Measurements from ENCODE around the gene PRMT5. TPM values are rescaled to one million over a fixed set of nuclear protein-coding genes. Genes with fewer than 3 reads are reported as not detected.
A peak's percentile ranks its signal among the peaks of the same experiment; 100 is the strongest.

The PRMT5 gene
- total RNA-seq, 4 donors from 2014 or later: 42.9 to 53.2 (median 48.3) TPM

DNA sequence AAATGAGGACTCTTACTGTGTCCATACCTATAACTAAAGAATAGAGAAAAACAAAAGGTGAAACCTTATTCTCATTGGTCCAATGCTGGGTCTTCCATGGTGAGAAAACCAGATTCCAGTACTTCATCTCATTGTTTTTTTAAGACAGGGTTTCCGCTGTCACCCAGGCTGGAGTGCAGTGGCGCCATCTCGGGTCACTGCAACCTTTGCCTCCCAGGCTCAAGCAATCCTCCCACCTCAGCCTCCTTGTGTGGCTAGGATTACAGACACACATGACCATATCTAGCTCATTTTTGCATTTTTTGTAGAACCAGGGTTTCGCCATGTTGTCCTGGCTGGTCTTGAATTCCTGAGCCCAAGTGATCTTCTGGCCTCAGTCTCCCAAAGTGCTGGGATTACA lies 23.5 kb downstream of the PRMT5 start:
- no peak for DNase-seq (ENCODE audit: low spot score in 2 of 2)
- WGBS, 2 donors: 94 to 95% methylated on average over 4 of the region's 4 CpGs
- no peak for TF ChIP-seq POLR2A (IDR thresholded peaks at IDR 0.05)
- TF ChIP-seq, protein P1, sequence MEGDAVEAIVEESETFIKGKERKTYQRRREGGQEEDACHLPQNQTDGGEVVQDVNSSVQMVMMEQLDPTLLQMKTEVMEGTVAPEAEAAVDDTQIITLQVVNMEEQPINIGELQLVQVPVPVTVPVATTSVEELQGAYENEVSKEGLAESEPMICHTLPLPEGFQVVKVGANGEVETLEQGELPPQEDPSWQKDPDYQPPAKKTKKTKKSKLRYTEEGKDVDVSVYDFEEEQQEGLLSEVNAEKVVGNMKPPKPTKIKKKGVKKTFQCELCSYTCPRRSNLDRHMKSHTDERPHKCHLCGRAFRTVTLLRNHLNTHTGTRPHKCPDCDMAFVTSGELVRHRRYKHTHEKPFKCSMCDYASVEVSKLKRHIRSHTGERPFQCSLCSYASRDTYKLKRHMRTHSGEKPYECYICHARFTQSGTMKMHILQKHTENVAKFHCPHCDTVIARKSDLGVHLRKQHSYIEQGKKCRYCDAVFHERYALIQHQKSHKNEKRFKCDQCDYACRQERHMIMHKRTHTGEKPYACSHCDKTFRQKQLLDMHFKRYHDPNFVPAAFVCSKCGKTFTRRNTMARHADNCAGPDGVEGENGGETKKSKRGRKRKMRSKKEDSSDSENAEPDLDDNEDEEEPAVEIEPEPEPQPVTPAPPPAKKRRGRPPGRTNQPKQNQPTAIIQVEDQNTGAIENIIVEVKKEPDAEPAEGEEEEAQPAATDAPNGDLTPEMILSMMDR (IDR thresholded peaks at IDR 0.05): no peak
- no peak overlapping the region for H3K4me3 ChIP-seq (ENCODE audit: low read depth, poor library complexity, severe bottlenecking)
- intact Hi-C loops (cut with DNase I; ENCODE audit: low total_unique reads): no loop called here

DNA sequence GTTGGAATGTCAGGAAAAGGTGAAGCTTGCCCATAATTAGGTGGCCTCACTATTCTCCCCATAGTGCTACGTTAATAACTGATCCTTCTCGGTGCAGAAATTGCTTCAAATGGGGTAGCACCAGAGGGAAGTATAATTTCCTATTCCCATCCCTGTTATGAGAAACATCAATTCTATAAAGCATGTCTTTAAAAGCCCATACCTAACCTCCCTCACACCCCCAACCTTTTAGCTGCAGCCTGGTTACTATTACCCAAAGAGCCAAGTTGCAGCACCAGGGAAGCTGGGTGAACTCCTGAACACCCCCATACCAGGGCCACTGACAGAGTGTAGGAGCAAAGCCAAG lies 25.5 kb downstream of the PRMT5 start:
- no peak for TF ChIP-seq POLR2A (IDR thresholded peaks at IDR 0.05)
- TF ChIP-seq, protein P1 (IDR thresholded peaks at IDR 0.05): no peak
- DNase-seq (ENCODE audit: low spot score in 2 of 2): no peak
- intact Hi-C loops (cut with DNase I; ENCODE audit: low total_unique reads): no loop called here
- WGBS, 2 donors: 41 to 60% methylated on average over 2 of the region's 2 CpGs
- H3K4me3 ChIP-seq (ENCODE audit: low read depth, poor library complexity, severe bottlenecking): no peak overlapping the region

DNA sequence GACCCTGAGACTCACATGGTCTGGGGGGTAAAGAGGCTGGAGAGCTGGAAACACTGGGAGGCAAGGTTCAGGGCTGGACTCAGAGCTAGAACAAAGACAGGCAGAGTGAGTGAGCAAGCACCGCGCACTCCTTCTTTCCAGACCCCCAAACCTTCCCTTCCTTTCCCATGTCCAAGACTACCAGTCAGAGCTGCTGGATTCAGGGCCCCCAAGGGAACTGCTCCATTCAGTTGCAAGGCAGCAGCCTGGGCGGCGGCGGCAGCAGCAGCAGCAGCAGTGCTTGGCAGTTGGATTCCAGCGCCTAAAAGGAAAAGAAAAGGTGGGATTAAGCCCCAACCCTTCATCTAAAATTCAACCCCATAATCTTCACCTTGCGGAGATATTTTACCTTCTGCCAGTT lies 27.4 kb downstream of the PRMT5 start:
- intact Hi-C loops (cut with DNase I; ENCODE audit: low total_unique reads): no loop called here

DNA sequence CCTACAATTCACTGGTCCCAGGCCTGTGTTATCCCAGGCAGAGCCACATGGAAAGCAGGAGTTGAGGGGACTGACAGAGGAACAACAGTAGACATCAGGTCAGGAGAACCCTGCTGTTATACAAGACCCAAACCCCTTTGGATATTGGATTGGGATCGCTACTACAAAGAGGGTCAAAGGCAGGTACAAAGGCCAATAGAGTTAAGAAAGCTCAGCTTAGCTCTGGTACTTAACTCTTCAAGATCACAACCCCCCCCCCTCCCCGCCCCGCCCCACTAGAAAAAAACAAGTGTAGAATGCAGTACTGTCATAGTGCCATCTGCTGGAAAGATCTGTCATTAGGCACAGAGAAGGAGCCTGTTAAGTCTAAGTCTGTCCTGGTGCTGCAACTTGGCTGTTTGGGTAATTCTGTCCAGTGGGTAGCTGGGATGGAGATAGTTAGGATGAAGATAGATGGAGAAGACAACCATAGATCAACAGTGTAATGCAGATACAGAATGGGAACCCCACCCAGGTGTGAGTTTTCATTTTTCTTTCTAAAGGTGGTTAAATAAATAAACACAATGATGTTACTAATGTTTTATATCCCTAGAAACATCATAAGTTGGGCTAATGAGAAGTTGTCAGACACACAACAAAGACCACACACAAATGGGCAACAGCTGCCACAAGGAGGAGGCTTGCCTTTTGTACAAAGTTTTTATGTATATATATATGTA lies 28.9 kb downstream of the PRMT5 start:
- intact Hi-C loops (cut with DNase I; ENCODE audit: low total_unique reads): no loop called here
- DNase-seq (ENCODE audit: low spot score in 2 of 2): peak in 1 of 2 donors; percentile 51
- TF ChIP-seq POLR2A (IDR thresholded peaks at IDR 0.05): no peak
- TF ChIP-seq, protein P1 (IDR thresholded peaks at IDR 0.05): no peak
- WGBS, 2 donors: 16 to 29% methylated on average over 3 of the region's 3 CpGs
- H3K4me3 ChIP-seq (ENCODE audit: low read depth, poor library complexity, severe bottlenecking): no peak overlapping the region

More for the DNA sequence above, 27.4 kb downstream of the PRMT5 start:
- TF ChIP-seq, protein P1 (IDR thresholded peaks at IDR 0.05): no peak
- no peak for TF ChIP-seq POLR2A (IDR thresholded peaks at IDR 0.05)
- DNase-seq (ENCODE audit: low spot score in 2 of 2): no peak
- WGBS, 2 donors: 88 to 95% methylated on average over 7 of the region's 7 CpGs
- no peak overlapping the region for H3K4me3 ChIP-seq (ENCODE audit: low read depth, poor library complexity, severe bottlenecking)

DNA sequence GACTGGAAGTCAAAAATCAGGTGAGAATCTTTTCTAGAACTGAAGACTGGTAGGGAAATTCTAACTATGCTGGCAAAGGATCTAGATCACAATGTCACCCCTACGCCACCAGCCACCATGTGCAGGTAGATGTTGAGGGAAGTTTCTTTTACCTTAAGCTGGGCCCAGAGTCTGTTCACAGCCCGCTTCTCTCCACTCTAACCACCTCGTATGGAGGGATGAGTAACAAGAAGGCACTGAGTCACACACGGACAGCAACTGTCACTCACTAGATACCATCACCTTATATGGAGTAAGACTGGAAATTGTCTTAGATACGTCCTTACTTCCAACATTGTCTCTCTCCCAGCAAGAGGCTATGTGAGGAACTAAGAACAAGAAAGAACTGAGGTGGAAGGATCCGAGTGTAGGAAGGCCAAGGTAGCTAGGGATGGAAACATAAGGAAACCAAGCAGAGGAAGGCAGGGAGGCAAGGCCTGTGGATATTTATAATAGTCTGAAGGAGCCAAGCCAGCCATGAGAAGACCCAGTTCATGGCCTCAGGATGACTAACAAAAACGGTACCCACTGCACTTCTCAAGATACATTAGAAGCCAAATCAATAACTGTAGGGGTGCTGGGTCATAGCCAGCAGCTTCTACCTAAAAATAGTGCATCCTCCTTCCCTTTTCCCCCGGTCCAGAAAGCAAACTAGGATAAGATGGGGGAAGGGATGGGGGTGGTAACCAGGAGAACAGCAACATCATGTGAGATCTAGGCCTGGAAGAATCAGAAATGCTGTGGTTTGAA lies 30.7 kb downstream of the PRMT5 start:
- H3K4me3 ChIP-seq (ENCODE audit: low read depth, poor library complexity, severe bottlenecking): no peak overlapping the region
- WGBS, 2 donors: 48 to 57% methylated on average over 8 of the region's 8 CpGs
- DNase-seq (ENCODE audit: low spot score in 2 of 2): no peak
- TF ChIP-seq, protein P1 (IDR thresholded peaks at IDR 0.05): no peak
- no peak for TF ChIP-seq POLR2A (IDR thresholded peaks at IDR 0.05)
- intact Hi-C loops (cut with DNase I; ENCODE audit: low total_unique reads): no loop called here

All from lower leg skin (tissue), 4 donors.